ENCODE data around the gene RIPK4.
"Not testable (repeated sequence)": the region's sequence is repeated elsewhere in the genome, so short reads cannot be mapped to it uniquely, and the experiment has no call there.

- not testable (repeated sequence) for TF ChIP-seq CTCF, POLR2A (IDR thresholded peaks at IDR 0.05)
These were observed 72.8 kb downstream of the RIPK4 start for GRCh38 chr21:41694042-41694441.
